Measurements from ENCODE around the gene MOBP.
"Not testable (repeated sequence)": the region's sequence is repeated elsewhere in the genome, so short reads cannot be mapped to it uniquely, and the experiment has no call there.

Gene MOBP

GRCh38 chr3:39453134-39453533 is 14.3 kb upstream of the MOBP start:
- DNase-seq = no peak

GRCh38 chr3:39453872-39454271 is 13.6 kb upstream of the MOBP start:
- not testable (repeated sequence) for DNase-seq

DNA sequence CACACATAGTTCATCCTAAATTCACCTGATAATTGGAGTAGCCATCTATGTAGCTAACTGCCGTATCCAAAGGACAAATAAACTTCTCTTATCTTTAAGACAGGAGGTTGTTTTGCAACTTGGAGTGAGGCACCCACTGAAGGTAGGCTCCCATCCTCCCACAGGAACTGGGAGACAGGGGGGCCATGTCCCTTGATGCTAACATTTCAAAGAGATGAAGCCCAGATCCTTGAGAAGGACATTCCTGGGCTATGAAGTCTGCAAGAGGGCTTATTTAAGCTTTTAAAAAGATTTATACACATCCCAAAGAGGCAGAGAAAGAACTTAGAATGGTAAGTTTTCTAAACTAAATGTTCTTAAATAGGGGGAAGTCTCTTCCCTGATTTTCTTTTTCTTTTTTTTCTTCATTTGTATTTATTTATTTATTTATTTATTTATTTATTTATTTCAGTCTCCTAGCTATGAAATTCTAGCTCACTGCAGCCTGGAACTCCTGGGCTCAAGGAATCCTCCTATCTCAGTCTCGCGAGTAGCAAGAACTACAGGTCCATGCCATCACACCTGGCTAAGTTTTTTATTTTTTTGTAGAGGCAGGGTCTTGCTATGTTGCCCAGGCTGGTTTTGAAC is 12.8 kb upstream of the MOBP start:
- no peak for DNase-seq

DNA sequence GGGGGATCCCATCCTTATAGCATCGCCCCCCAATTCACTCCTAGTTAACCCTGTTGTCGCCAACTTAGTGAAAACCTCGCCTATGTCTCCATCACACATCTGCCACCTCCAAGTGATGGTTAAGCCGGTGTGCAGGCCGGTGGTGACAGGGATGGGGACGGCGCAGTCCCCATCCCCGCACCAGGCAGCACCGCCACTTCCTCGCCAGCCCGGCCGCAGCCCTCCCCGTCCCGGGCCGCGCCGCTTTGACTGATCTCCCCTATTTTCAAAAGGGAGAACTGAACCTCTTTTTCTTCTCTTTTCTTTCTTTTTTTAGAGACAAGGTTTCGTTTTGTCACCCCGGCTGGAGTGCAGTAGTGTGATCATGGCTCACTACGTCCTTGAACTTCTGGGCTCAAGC is 11.3 kb upstream of the MOBP start:
- DNase-seq = no peak

DNA sequence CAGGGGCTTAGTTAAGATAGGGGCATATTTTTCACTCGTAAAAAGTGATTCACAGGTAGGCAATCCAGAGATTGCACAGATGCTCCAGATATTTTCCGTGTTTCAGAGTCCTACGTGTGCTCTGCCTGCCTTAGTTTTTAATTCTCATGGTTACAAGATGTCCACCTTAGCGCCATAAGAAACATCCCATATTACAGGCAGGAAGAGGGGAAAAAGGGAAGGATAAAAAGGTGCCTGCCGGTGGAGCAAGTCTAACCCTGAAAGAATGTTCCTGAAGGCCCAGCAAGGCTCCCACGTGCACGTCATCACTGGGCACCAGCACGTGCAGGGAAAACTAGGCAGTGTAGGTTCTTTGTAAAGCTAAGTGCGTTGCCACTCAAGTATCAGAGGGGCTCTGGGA is 10.1 kb upstream of the MOBP start:
- DNase-seq = no peak

DNA sequence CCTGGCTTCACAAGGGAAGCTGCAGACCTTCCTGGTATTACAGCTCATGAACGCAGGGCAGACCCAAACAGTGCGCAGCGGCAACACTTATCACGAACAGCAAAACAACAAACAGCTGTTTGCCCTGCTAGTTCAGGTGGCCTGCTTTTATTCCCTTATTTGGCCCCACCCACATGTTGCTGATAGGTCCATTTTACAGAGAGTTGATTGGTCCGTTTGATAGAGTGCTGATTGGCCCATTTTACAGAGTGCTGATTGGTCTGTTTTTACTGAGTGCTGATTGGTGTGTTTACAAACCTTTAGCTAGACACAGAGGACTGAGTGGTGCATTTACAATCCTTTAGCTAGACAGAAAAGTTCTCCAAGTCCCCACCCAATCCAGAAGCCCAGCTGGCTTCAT is 8.9 kb upstream of the MOBP start:
- not testable (repeated sequence) for DNase-seq

DNA sequence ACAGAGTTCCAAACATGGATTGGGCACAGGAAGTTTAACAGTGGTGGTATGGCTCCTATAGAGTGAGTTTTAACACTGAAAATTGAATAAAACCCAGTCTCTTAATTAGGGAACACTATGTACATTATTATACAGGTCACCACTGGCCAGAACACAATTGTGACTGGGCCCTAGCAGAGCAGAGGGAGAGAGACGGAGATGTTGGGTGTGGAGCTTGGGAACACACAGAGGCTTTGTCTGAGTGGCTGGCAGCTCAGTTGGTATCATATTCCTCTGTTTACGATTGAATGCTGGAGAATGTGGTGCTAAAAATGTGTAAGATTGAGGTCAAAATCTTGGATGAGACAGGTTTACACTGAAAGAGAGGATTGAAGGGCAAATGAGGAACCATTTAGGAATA is 6.8 kb upstream of the MOBP start:
- no peak for DNase-seq

- no peak for DNase-seq
Observed at GRCh38 chr3:39463269-39463668, 4.2 kb upstream of the MOBP start.

DNA sequence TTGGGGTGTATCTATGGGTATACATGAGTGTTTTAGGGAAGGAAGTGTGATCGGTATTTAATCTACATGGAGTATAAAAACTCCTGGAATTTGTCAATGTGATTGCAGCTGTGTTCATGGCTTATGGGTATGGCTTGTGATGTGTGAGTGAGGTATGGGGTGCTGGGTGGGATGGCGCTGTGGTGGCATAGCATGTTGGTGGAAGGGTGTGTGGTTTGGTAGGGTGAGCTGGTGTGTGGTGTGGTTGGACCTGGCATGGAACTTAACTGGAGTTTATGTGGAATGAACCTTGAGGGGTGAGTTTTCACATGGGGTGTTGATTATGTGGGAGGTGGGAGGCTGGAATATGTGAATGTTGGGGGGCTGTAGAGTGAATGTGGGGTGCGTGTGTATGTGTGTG is 492 bp upstream of the MOBP start:
- DNase-seq = no peak

- no peak for DNase-seq
Observed at GRCh38 chr3:39468108-39468436, 592 bp downstream of the MOBP start.

DNA sequence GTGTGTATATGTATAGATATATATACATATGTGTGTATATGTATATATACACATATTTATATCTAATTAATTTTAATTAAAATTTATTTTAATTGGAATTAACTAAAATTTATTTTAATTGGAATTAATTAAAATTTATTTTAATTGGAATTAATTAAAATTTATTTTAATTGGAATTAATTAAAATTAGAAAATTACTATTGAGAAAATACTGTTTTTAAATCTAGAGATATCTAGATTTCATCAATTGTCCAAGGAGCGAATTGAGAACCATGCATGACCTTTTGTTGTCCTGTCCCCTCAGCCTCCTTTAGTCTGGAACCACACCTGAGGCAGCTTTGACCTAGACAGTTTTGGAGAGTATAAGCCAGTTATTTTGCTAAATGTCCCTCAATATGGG is 1.8 kb downstream of the MOBP start:
- no peak for DNase-seq

DNA sequence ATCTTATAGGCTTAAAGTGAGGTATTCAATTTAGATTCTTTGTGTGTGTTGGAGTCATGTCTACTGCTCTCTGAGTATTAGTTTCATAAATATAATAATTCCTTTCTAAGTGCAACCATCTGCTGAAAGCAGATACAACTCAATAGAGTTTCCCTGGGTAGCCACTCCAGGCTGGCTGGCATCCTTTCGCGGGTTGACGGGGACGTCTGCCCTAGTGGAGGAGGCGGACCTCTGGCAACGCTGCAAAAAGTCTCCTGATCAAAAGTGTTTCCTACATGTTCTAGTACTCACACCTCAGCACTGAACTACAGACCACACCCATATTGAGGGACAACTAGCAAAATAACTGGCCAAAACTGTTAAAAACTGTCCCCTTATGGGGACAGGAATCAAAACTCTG is 2.5 kb downstream of the MOBP start:
- DNase-seq = no peak

DNA sequence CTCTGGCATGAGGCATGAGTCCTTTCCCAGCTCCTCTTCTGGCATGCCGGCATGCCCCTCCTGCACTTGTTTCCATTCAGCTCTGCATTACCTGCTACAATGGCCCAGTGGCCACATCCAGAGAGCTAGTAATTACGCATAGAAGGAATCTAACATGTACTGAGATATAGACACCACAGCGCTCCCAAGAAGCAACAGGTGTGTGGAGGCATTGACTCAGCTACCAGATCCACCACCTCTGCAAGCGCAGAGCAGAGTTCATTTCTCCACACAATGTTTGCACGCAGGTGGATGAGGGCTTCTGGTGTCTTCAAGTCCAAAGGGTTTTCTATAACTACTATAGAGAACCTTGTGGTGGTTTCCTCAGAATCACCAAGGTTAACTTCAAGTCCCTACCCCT is 4.2 kb downstream of the MOBP start:
- DNase-seq = no peak

- DNase-seq = no peak
Observed at GRCh38 chr3:39473452-39474125, 6.1 kb downstream of the MOBP start.

DNA sequence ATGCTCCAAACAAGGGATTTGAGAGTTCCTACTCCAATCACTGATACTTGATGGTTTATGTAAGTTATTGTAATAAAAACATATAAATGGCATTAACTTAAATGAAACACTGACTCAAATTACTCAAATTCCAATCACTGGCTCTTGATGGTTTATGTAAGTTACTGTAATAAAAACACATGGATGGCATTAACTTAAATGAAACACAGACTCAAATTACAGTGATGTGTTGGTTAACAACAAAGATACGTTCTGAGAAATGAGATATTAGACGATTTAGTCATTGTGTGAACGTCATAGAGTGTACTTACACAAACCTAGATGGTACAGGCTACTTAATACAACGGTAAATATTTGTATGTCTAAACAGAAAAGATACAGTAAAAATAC is 6.6 kb downstream of the MOBP start:
- DNase-seq = no peak

- DNase-seq = no peak
Observed at GRCh38 chr3:39476783-39477182, 9.3 kb downstream of the MOBP start.

- DNase-seq = no peak
Observed at GRCh38 chr3:39478226-39478625, 10.7 kb downstream of the MOBP start.

GRCh38 chr3:39479701-39480414 is 12.4 kb downstream of the MOBP start:
- no peak for DNase-seq

GRCh38 chr3:39485547-39485946 is 18.1 kb downstream of the MOBP start:
- no peak for DNase-seq

GRCh38 chr3:39491014-39491413 is 23.5 kb downstream of the MOBP start:
- no peak for DNase-seq

- no peak for DNase-seq
Observed at GRCh38 chr3:39491733-39492350, 24.4 kb downstream of the MOBP start.

DNA sequence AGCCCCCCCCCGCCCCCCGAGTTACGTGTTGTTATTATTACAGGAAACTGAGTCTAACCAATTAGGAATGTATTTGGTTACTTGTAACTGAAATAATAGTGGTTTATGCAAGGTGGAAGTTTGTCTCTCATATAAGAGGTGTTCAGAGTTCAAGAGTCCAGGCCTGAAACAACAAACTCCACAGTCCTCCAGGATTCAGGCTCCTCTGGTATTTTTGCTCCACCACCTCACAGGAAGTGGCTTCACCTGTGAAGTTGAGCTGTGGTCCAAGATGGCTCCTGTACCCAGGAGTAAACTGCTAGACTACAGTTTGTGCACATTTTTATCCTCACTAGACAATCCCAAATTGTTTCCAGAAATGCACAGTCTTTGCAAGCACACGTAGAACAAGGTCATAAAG is 27.3 kb downstream of the MOBP start:
- no peak for DNase-seq

GRCh38 chr3:39497753-39498152 is 30.3 kb downstream of the MOBP start:
- DNase-seq = no peak

Data from suppressor macrophage (primary cell).